Right renal pelvis (tissue), 4 donors: ENCODE data around the gene CDC45. TPM values are rescaled to one million over a fixed set of nuclear protein-coding genes. Genes with fewer than 3 reads are reported as not detected.

Experiments used
- DNase-seq, 4 donors: peaks; one replicate each; pipeline ENCODE4 v3.0.0-alpha.2; 2013; ENCODE audit warnings: low read depth in 4 of 4, low spot score in 3 of 4, missing footprints in 1 of 4
- polyA plus RNA-seq, 4 donors: library from polyadenylated mRNA; unstranded; fragments of 120-200 nt; gene quantifications; one replicate each; pipeline ENCODE4 v1.2.1, GENCODE V29; 2013; ENCODE audit not compliant: insufficient read length in 4 of 4

CDC45 gene
- polyA plus RNA-seq, 4 donors: 14.7 to 21.1 (median 17.4) TPM

DNA sequence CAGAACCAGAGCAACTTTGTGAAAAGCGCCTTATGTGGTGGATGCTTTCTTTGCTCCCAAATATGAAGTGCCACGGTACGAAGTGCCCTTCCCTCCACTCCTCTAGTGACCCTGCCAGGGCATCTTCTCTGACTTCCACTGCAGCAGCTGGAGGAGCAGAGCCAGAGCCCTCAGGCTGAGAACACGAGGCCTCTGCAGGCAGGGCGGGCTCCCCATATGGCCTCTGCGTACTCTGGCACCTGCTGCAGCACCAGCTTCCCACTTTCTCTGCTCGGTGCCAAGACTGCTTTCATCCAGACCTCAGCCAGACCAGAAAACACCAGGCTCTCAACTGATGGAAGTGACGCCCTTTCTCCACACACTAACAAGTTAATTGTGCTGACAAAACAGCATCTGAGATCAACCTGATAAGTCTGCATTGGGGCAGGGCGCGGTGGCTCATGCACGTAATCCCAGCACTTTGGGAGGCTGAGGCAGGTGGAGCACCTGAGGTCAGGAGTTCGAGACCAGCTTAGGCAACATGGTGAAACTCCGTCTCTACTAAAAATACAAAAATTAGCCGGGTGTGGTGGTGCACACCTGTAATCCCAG lies 13.5 kb upstream of the CDC45 start:
- no peak for DNase-seq

DNA sequence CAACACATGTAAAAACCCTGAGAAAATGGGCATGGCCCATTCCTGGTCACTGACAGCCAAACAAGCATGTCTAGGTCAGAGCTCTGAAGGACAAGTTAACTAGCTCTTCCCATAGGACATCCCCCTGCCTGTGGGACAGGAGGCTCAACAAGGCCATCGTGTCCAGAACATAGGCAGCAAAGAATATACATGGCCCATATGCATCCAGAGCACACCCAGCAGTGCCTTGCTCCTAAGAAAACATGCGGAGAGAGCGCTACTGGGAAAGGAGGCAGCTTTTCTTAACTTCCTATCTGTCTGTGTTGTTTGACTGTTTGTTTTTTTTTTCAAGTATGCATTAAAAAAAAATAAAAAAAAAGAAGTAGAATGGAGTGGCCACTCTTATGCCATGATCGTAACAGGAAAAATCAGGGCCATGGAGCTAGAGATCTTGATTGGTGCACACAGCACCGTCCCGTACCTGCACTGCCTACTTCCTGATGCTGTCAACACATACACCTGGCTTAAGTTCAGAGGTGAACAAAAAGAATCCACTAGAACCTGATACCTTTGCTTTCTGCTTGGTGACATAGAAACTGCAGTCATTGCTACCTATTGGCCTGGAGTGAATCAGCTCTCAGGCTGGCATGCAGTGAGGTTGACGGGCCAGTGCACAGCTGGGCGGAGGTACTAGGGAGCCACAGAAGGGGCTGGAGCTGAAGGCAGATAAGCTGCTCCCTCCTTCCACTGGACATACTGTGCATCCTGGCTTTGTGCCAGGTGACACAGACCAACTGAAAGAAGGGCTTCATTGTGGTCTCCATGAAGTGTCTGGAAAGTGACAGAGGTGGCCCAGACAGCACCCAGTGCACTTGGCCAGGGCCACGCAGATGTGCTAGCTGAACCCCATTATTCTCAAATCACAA lies 12.6 kb upstream of the CDC45 start:
- DNase-seq: no peak

DNA sequence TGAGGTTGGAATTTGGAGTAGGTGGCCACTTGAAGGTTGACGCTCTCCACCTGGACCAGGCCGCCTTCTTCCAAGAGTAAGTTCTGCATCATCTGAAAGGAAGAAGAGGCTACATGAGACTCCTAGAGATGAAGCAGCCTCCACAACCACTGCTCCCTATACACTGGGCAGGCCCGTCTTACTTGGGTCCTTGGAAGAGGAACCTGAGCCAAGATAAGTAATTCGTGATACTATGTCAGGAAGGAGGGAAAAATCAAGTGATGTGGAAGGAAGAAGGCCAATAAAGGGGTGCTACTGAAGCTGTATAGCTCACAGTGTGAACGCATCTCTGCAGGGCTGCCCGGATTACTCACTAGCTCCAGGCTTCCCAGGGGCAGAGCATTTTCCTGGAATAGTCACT lies 11.8 kb upstream of the CDC45 start:
- DNase-seq: no peak

DNA sequence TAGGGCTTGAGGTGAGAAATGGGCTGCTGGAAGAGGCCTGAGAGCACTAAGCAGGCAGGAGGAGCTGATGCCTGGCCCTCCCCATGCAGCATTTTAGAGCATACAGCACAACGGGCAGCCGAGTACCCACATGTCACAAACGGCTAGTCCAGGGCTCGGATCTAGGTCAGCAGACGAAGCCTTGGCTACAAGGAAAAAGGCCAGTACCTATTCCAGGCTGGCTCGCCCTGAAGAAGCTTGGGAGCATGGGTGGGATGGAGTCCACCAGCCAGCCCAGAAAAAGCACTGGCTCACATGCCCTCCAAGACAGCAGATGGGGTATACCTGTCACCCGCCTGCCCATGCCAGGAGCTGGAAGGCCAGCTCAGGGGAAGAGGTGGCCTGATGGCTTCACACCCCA lies 10.3 kb upstream of the CDC45 start:
- no peak for DNase-seq

DNA sequence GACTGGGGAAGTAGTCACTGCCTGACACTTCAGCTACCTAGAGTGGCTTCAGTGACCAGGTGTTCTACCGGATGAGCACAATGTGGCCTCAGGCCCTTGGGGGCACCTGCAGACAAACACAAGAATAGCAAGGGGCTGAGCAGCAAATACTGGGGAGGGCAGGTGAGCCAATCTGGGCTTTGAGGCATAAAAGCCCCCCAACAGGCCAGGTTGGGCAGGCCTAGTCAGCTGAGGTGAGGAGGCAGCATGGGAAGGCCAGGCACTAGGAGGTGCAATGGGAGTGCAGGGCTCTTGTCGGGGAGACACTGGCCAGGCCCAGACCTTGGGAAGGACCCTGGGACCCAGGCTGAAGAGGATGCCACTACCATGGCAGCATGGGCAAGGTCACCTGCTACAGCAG lies 9.7 kb upstream of the CDC45 start:
- no peak for DNase-seq

DNA sequence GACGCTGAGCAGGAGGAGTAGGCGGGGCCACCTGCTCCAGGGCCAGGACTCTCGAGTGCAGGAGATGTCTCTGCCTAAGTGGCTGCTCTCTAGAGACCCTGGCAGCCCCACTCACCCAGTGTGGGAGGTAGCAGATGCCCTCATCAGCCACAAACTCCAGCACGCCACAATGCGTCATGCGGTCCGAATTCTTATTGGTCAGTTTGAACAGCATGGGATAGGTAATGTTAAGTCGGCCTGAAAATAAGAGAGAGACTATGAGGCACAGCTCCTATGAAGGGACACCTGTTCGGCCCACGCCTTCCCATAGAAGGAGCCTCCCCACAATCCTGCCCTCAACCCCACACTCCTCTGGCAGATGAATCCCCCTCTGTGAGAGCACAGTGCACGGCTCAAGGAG lies 8.1 kb upstream of the CDC45 start:
- no peak for DNase-seq

DNA sequence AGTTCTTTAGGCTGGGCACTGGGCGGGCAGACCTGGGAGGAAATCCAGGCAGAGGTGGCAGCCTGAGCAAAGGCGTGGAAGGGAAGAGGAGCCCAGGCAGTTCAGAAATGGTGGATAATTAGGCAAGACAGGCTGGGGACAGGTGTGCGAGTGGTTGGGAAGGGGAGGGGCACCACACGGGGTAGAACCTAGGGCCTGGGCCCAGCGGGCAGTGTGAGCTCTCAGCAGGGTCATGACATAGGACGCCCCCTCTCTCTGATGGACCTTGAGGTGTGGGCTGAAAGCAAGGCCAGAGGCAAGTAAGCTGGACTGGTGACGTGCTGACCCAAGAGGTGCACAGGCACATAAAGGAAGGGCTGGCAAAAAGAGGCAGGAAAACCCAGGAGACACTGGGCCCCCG lies 7.5 kb upstream of the CDC45 start:
- no peak for DNase-seq

DNA sequence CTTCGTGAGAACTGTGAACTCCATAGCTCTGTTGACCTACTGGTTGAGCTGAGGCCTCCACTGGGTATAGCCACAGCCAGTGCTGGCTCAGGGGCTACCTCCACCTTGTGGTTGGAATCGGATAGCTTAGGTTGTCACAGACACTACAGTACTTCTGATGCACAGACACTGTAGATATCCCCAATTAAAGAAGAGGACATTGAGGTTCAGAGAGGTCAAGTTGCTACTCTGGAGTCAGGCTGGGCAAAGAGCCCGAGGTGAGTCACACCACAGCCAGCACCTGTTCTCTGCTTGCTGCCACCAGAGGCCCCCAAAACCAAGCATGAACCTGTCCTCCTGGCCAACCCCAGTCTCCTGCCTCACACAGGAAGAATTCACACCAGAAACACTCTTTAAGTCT lies 6.1 kb upstream of the CDC45 start:
- no peak for DNase-seq

DNA sequence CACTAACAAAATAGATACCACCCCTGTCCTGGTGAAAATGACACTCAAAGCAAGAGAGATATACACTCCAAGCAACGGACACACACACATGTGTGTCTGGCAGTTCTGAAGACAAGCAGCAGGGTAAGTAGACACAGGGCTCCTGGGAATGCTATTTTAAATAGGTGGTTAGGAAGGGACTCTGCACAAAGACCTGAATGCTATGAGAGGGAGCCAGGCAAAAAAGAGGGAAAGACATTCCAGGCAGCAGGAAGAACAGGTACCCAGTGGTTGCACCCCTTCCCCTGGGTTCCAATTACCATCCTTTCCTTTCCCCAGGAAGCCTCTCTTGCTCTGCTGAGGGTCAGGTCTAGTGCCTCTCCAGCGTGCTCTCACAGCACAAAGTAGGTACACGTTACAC lies 3.7 kb upstream of the CDC45 start:
- no peak for DNase-seq

DNA sequence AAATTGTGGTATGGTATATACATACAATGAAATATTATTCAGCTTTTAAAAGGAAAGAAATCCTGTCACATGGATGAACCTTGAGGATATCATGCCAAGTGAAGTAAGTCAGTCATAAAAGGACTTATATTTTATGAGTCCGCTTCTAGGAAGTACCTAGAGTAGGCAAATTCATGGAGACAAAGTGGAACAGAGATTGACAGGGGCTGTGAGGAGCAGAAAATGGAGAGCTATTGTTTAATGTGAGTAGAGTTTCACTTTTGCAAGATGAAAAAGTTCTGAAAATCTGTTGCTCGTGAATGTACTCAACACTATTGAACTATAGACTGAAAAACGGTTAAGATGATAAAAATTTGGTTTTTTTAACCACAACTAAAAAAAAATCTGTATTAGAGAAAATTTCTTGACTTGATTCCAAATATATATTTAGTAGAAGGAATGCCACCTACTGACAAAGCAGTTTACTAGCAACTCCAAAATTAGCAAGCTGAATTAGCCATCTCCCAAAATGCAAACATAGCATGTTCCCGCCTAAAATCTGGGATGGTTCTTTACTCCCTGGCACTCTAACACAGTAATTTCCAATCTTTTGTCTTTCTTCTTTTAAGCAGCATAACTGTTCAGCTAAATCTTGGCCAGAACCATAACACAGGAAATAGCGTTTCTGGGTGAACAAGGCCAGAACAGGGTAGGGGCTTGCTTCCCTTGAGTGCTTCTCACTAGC lies 2.2 kb upstream of the CDC45 start:
- DNase-seq: no peak

DNA sequence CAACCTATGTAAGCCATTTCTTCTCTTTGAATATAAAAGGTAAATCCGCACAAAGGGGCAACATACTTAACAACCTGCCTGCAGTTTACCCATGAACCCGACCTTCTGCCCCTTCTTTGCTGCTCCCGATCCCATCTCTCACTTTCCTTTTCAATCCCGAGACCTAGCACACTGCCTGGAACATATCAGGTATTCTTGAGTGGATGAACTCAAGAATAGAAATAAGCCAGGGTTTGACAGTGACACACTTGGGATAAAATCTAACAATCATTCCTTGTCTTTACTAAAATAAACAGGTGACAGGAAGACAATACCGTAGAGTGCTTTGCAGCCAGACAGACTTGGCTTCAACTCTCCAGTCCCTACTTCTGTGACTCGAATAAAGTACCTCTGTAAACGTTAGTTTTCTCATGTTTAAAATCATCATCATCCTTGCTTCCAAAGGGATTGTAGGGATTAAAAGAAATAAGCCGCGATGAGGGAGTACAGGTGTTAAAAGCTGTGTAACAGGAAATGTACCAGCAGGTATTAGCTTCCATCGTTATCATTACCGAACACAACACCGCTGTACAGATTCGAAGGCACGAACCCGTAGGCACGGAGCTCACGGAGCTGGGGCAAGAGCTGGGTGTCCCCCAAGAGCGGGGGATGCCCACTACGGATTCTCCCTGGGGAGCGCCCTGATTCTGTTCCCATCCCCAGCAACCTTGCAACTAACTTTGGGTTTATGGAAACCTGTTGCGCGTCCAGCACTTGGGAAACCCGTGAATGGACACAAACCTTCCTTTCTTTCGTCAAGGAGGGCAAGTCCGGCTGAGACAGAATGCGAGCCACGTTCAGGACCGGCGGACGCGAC lies 1.4 kb upstream of the CDC45 start:
- DNase-seq: no peak

DNA sequence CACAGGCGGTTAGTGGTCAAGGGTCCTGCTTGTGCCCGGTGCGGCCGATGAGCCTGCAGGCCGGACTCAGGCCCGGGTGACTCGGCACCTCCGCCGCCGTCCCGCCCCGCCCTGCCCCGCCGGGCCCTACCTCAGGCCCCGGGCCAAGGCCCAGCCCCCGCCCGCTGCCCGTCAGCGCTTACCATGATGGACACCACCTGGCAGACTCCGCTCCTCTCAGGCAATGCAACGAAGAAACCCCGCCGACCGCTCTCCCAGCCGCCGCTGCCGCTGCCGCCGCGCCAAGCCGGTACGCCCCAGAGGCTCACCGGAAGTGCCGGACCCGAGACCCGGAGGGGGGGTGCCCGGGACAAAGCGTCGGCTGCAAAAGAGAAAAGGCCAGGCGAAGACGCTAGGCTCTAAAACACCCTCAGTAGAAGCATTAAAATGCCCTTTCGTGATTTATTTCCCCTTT lies 792 bp upstream of the CDC45 start, which contains the start of gene UFD1:
Gene UFD1, minus strand, starts transcription at position 293 of the 454 bp plus-strand sequence. Its CDS starts 108 bp downstream, at position 185.
- DNase-seq: peak in 1 of 4 donors; percentile 63

DNA sequence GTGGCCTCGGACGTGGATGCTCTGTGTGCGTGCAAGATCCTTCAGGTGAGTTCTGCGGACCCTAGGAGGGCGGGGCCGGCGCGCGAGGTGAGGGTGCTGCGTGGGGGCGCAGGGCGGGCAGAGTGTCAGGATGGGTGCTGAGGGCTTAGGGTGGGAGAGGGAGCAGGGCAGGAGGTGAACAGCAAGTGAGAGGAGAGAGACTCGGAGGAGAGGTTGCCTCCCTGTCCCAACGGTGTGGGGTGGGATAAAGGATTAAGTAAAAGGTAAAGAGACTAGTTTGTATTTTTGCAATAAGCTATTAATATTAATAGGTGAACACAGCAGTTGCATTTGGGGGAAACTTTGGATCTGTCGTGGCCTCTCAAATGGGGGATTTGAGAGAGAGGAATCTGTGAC lies 451 bp downstream of the CDC45 start:
- no peak for DNase-seq

DNA sequence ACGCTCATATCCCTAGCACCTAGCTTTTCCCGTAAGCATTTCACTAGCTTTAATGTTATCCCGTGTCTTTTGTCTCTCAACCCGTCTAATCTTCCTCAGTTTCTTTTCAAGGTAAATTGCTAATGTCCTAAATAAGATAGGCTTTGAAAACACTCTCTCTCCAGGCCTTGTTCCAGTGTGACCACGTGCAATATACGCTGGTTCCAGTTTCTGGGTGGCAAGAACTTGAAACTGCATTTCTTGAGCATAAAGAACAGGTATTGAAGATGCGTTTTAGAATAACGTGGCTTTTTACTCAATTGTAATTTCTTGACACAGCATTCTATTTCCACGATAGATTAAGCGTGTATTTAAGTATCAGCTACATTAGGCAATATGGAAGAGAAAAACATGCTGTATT lies 1.1 kb downstream of the CDC45 start:
- no peak for DNase-seq

DNA sequence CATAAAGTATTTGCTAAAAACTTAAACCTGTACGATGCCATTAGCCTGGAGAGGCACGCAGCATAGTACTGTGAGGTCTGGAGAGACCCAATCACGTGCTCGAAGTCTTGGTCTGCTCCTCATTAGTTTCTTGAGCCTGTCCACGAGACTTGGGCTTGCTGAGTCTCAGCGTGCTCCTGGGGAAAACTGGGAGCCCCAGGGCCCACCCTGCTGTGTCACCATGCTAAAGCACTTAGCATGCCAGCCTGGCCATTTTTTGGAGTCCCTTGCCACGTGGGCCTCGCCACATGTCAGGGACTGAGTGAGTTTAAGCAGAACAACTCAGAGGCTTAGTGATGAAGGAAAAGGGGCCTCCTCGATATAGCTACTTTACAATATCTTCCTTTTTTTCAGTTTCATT lies 2.6 kb downstream of the CDC45 start:
- no peak for DNase-seq

DNA sequence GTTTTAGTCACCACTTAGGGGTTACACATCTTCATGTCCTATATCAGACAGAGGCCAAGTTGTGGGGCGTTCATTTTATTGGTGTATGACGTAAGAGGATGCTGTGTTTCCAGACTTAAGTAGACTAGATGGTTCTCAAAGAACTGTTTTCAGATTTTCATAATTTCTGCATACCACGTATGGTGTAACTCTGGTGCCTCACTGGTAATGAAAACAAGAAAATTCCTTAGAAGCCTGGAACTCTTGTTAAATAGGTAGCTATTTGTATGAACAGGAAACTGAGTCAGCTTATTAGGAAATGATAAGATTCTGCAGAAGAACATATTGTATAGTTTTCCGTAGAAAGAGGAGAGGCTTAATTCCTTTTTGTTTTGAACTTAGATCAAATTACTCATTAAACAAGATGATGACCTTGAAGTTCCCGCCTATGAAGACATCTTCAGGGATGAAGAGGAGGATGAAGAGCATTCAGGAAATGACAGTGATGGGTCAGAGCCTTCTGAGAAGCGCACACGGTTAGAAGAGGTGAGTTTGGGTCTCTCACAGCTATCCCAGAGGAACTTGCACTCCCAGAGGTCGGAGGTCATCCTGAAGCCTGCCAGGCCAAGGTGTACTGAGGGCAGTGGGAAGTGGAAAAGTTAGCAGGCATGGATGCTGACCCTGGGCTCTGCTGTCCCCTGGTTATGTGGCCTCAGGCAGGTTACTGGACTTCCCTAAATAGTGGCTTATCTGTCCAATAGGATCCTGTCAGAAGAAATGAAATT lies 3.9 kb downstream of the CDC45 start:
- no peak for DNase-seq

DNA sequence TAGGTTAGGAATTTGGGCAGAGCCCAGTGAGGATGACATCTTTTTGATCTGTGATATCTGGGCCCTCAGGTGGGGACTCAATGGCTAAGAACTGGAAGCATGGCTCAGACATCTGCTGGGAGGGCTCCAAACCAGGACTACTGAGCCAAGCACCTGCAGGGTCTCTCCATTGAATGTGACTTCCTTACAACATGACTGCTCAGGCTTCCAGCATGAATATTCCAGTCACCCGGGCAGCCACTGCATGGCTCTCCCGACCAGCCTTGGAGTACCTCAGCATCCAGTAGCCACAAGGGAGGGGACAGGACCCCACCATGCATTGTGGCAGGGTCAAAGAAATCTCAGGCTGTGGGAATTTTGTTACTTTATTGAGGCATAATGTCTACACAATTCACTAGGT lies 8.6 kb downstream of the CDC45 start:
- no peak for DNase-seq

DNA sequence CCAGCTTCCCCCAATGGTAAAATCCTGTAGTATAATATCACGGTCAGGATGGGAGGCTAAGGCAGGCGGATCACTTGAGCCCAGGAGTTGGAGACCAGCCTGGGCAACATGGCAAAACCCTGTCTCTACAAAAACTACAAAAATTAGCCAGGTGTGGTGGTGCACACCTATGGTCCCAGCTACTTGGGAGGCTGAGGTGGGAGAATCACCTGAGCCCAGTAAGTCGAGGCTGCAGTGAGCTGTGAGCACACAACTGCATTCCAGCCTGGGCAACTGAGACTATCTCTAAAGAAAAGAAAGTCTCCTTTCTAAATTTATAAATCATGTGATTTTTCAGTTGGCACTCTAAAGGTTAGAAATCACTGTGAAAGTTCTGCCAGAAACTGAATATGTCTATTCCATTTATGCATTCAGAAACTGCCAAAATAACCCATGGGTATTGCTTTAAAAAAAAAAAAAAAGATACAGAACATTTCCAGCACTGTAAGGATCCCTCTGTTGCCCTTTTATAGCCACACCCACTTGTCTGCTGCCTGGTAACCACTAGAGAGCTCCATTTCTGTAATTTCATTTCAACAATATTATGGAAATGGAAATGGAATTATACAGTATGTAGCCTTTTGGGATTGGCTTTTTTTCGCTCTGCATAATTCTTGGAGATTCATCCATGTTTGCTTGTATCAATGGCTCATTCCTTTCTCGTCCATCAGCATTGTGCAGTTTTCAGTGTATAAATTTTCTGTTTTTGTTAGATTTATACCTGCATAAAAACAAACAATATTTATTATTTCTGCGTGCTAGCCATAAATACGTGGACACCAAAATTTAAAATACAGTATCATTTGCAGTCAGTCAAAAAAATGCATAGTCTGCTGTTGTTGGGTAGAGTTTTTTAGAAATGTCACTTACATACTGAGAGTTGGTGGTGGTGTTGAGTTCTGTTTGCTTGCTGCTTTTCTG lies 9.4 kb downstream of the CDC45 start:
- no peak for DNase-seq
